GM23338 (cell line): ENCODE data around the gene MTF1. TPM values are rescaled to one million over a fixed set of nuclear protein-coding genes. Genes with fewer than 3 reads are reported as not detected.

Experiments used
- ATAC-seq: fragments of 200-7000 bp; cut with Tn5 transposase; 3 replicates; pipeline ENCODE4 v1.9.1; 2020
- DNase-seq: peaks from one replicate; pipeline ENCODE4 v3.0.0-alpha.2; 2015; ENCODE audit warnings: low spot score
- H2AFZ ChIP-seq: fragments of 200-600 bp; sonication (generic); 2 replicates; pipeline ENCODE4 v1.8.0; 2016; ENCODE audit warnings: antibody characterized with exemption, mild to moderate bottlenecking, moderate library complexity
- H3F3A ChIP-seq: fragments of 200-600 bp; sonication (generic); replicated peaks from 2 replicates; pipeline ENCODE4 v1.8.0; 2017; ENCODE audit warnings: antibody characterized with exemption, mixed run types, low read depth
- H3K27ac ChIP-seq: fragments of 200-600 bp; sonication (generic); 2 replicates; pipeline ENCODE4 v1.6.1; 2016; ENCODE audit warnings: low read depth
- H3K27me3 ChIP-seq: fragments of 200-600 bp; sonication (generic); 2 replicates; pipeline ENCODE4 v1.8.0; 2016; ENCODE audit warnings: mild to moderate bottlenecking, mixed run types, moderate library complexity; ENCODE audit not compliant: insufficient read depth
- H3K36me3 ChIP-seq: fragments of 200-600 bp; sonication (generic); 2 replicates; pipeline ENCODE4 v1.8.0; 2016; ENCODE audit warnings: mild to moderate bottlenecking; ENCODE audit not compliant: insufficient read depth
- H3K4me1 ChIP-seq: fragments of 200-600 bp; sonication (generic); 2 replicates; pipeline ENCODE4 v1.8.0; 2016; ENCODE audit warnings: mild to moderate bottlenecking, moderate library complexity; ENCODE audit not compliant: insufficient read depth
- H3K4me2 ChIP-seq: fragments of 200-600 bp; sonication (generic); 2 replicates; pipeline ENCODE4 v1.7.1; 2017; ENCODE audit warnings: mixed run types
- H3K4me3 ChIP-seq: fragments of 200-600 bp; sonication (generic); 2 replicates; pipeline ENCODE4 v1.6.1; 2016; ENCODE audit warnings: mixed run types
- H3K79me2 ChIP-seq: fragments of 200-600 bp; sonication (generic); replicated peaks from 2 replicates; pipeline ENCODE4 v1.8.0; 2017; ENCODE audit warnings: mild to moderate bottlenecking; ENCODE audit not compliant: insufficient read depth
- H3K9me2 ChIP-seq: fragments of 200-600 bp; sonication (generic); 2 replicates; pipeline ENCODE4 v1.8.0; 2017; ENCODE audit not compliant: insufficient read depth
- H4K20me1 ChIP-seq: fragments of 200-600 bp; sonication (generic); replicated peaks from 2 replicates; pipeline ENCODE4 v1.8.0; 2017; ENCODE audit warnings: mild to moderate bottlenecking; ENCODE audit not compliant: insufficient read depth
- H3K27ac Mint-ChIP-seq: 2 replicates; pipeline ENCODE4 v1.8.0; 2020; ENCODE audit warnings: inconsistent platforms, mild to moderate bottlenecking, moderate library complexity, mixed read lengths
- H3K27me3 Mint-ChIP-seq: 3 replicates; pipeline ENCODE4 v1.8.0; 2022; ENCODE audit warnings: low read depth, mild to moderate bottlenecking, moderate library complexity, mixed read lengths, inconsistent platforms; ENCODE audit not compliant: insufficient read depth, poor library complexity
- H3K36me3 Mint-ChIP-seq: 3 replicates; pipeline ENCODE4 v1.8.0; 2021; ENCODE audit warnings: low read depth, mild to moderate bottlenecking, inconsistent platforms, moderate library complexity, mixed read lengths
- H3K4me1 Mint-ChIP-seq: 3 replicates; pipeline ENCODE4 v1.8.0; 2020; ENCODE audit warnings: mild to moderate bottlenecking, inconsistent platforms, mixed read lengths
- H3K4me3 Mint-ChIP-seq: 3 replicates; pipeline ENCODE4 v1.8.0; 2021; ENCODE audit warnings: moderate library complexity, mild to moderate bottlenecking, inconsistent platforms, mixed read lengths
- H3K9me3 Mint-ChIP-seq: 3 replicates; pipeline ENCODE4 v1.8.0; 2020; ENCODE audit warnings: moderate library complexity, mild to moderate bottlenecking, inconsistent platforms, mixed read lengths
- CREB1 ChIP-seq: fragments of 250-450 bp; sonication (Bioruptor Pico); IDR thresholded peaks from 2 replicates; pipeline ENCODE4 v1.5.0; 2020; ENCODE audit warnings: low read depth, mild to moderate bottlenecking, moderate library complexity
- CTCF ChIP-seq, 2 experiments: fragments of 200-600 bp in 1 of 2; sonication (generic) in 1 of 2; conservative IDR thresholded peaks; 2 replicates each; pipeline versions ENCODE4 v1.5.1 to v1.6.1; 2016 to 2017; ENCODE audit warnings: antibody characterized with exemption in 2 of 2, low read depth in 2 of 2, mild to moderate bottlenecking in 2 of 2, moderate library complexity in 1 of 2
- ETS1 ChIP-seq: IDR thresholded peaks from 2 replicates; pipeline ENCODE4 v1.6.1; 2016; ENCODE audit warnings: antibody characterized with exemption
- EZH2 ChIP-seq: fragments of 200-600 bp; sonication (generic); IDR thresholded peaks from one replicate; pipeline ENCODE4 v1.8.0; 2017; ENCODE audit warnings: antibody characterized with exemption, mild to moderate bottlenecking, low read depth; ENCODE audit not compliant: unreplicated experiment
- EZH2phosphoT487 ChIP-seq: fragments of 200-600 bp; sonication (generic); IDR thresholded peaks from one replicate; pipeline ENCODE4 v1.8.1; 2018; ENCODE audit warnings: antibody characterized with exemption; ENCODE audit not compliant: unreplicated experiment
- JUNB ChIP-seq: IDR thresholded peaks from one replicate; pipeline ENCODE4 v1.6.1; 2016; ENCODE audit warnings: antibody characterized with exemption; ENCODE audit not compliant: unreplicated experiment
- NANOG ChIP-seq: IDR thresholded peaks from 2 replicates; pipeline ENCODE4 v1.6.1; 2016; ENCODE audit warnings: antibody characterized with exemption, borderline replicate concordance
- POLR2AphosphoS5 ChIP-seq: IDR thresholded peaks from 2 replicates; pipeline ENCODE4 v1.6.1; 2016; ENCODE audit warnings: antibody characterized with exemption, low read depth
- REST ChIP-seq: IDR thresholded peaks from one replicate; pipeline ENCODE4 v1.6.1; 2018; ENCODE audit warnings: antibody characterized with exemption; ENCODE audit not compliant: unreplicated experiment
- STAT1 ChIP-seq: IDR thresholded peaks from one replicate; pipeline ENCODE4 v1.6.1; 2016; ENCODE audit warnings: antibody characterized with exemption; ENCODE audit not compliant: unreplicated experiment
- ZNF114 ChIP-seq: fragments of 250-450 bp; sonication (Bioruptor Pico); IDR thresholded peaks from 2 replicates; pipeline ENCODE4 v1.5.0; 2020; ENCODE audit warnings: mild to moderate bottlenecking, moderate library complexity
- ZNF331 ChIP-seq: fragments of 250-450 bp; sonication (Bioruptor Pico); IDR thresholded peaks from 2 replicates; pipeline ENCODE4 v1.5.0; 2020; ENCODE audit warnings: low read depth, mild to moderate bottlenecking, moderate library complexity
- polyA plus RNA-seq: library from polyadenylated mRNA; unstranded; fragments of >200 nt; fragmentation: Nextera tagmentation; extraction: Ambion mirVana; gene quantifications from 2 replicates; pipeline ENCODE4 v1.2.1, GENCODE V29; 2016
- total RNA-seq: library from RNA; depleted of rRNA; stranded (reverse); fragments of >200 nt; shearing (Covaris generic); gene quantifications from 2 replicates; pipeline ENCODE4 v1.2.3, GENCODE V29; 2014

The MTF1 gene
- total and polyA plus RNA-seq, 2 experiments from 2014 or later, result 4.5 to 5.6 TPM

GRCh38 chr1:37811027-37811655, 48.3 kb downstream of the MTF1 start:
- Histone ChIP-seq H3K4me3 (no peak overlapping the region), H2AFZ (no peak overlapping the region), H3K4me2 (no peak overlapping the region), H3K4me1 (peaks cover 13% of the 10 kb centered on the region), H3K36me3 (peaks cover 9% of the 10 kb centered on the region), H3K79me2 (peaks cover 28% of the 10 kb centered on the region), H3K9me2 (no peaks in the 10 kb centered on the region), H3K27me3 (no peaks in the 10 kb centered on the region), H3F3A (peaks cover 9% of the 10 kb centered on the region; the same call in 1 of the 2 replicates), H4K20me1 (peaks cover 15% of the 10 kb centered on the region; the same call in 1 of the 2 replicates), H3K27ac (no peak overlapping the region)
- Mint-ChIP-seq H3K27me3 (peaks cover 16% of the 10 kb centered on the region), H3K4me1 (peaks cover 20% of the 10 kb centered on the region), H3K4me3 (no peak overlapping the region; the same call in 2 of the 3 replicates), H3K27ac (peak overlapping the region; percentile 30; the same call in 1 of the 2 replicates), H3K9me3 (no peaks in the 10 kb centered on the region), H3K36me3 (peaks cover 31% of the 10 kb centered on the region)
- DNase-seq (peak; percentile 94), ATAC-seq (peak; percentile 32)
- TF ChIP-seq CREB1, result no peak
- TF ChIP-seq NANOG, result no peak
- no peak for TF ChIP-seq EZH2
- peak; percentile 81 to 89 for TF ChIP-seq CTCF (conservative IDR thresholded peaks at IDR 0.05; ENCODE audit: low read depth in 2 of 2)
- no peak for TF ChIP-seq ETS1
- TF ChIP-seq ZNF331 (CRISPR knock-in tag), result no peak
- TF ChIP-seq EZH2phosphoT487, result no peak
- no peak for TF ChIP-seq STAT1

- peaks cover 21% of the 10 kb centered on the region for H3K36me3 ChIP-seq
- no peak for DNase-seq
- H3K4me3 Mint-ChIP-seq, result no peak overlapping the region
- no peak for TF ChIP-seq NANOG
- no peak for TF ChIP-seq CREB1
- TF ChIP-seq STAT1, result no peak
- no peak for TF ChIP-seq POLR2AphosphoS5
- TF ChIP-seq ZNF114 (CRISPR knock-in tag), result no peak
- TF ChIP-seq CTCF (conservative IDR thresholded peaks at IDR 0.05; ENCODE audit: low read depth in 2 of 2), result no peak
- TF ChIP-seq JUNB, result no peak
- no peak for TF ChIP-seq REST
- no peak for TF ChIP-seq ETS1
- TF ChIP-seq ZNF331 (CRISPR knock-in tag), result no peak
These were observed 49.5 kb downstream of the MTF1 start for GRCh38 chr1:37809942-37810341.

More at GRCh38 chr1:37809942-37810341, 49.5 kb downstream of the MTF1 start:
- H3K4me1 ChIP-seq, result peaks cover 13% of the 10 kb centered on the region
- Mint-ChIP-seq H3K27me3 (peaks cover 7% of the 10 kb centered on the region), H3K9me3 (no peaks in the 10 kb centered on the region), H3K27ac (no peak overlapping the region), H3K4me1 (peaks cover 20% of the 10 kb centered on the region), H3K36me3 (peaks cover 42% of the 10 kb centered on the region)
- no peak overlapping the region for H3K4me2 ChIP-seq
- H3K4me3 ChIP-seq, result no peak overlapping the region
- H3K9me2 ChIP-seq, result no peaks in the 10 kb centered on the region
- peaks cover 27% of the 10 kb centered on the region for H4K20me1 ChIP-seq
- no peak overlapping the region for H2AFZ ChIP-seq
- H3F3A ChIP-seq, result peaks cover 14% of the 10 kb centered on the region
- ATAC-seq, result no peak
- H3K27ac ChIP-seq, result no peak overlapping the region
- H3K79me2 ChIP-seq, result peaks cover 37% of the 10 kb centered on the region
- no peaks in the 10 kb centered on the region for H3K27me3 ChIP-seq
